Peyer's patch (tissue), 4 donors: ENCODE measurements around the gene TMA7. TPM values are rescaled to one million over a fixed set of nuclear protein-coding genes. Genes with fewer than 3 reads are reported as not detected.
"Not testable (repeated sequence)": the region's sequence is repeated elsewhere in the genome, so short reads cannot be mapped to it uniquely, and the experiment has no call there.

ENCODE experiments used
- DNase-seq, 3 donors: peaks; one replicate each; pipeline ENCODE4 v3.0.0-alpha.2; 2017 to 2019
- H3K27ac ChIP-seq, 4 donors: fragments of 200-600 bp; sonication (generic); one replicate each; pipeline ENCODE4 v1.5.1; 2016 to 2019
- H3K27me3 ChIP-seq, 2 donors: fragments of 200-600 bp; sonication (generic); one replicate each; pipeline ENCODE4 v1.5.1; 2019
- H3K36me3 ChIP-seq, 3 donors: fragments of 200-600 bp; sonication (generic); one replicate each; pipeline ENCODE4 v1.5.1; 2016 to 2019
- H3K4me1 ChIP-seq, 4 donors: fragments of 200-600 bp; sonication (generic); one replicate each; pipeline ENCODE4 v1.5.1; 2016 to 2019
- H3K4me3 ChIP-seq, 4 donors: fragments of 200-600 bp; sonication (generic); 1 replicate in 3 of 4; 2 replicates in 1 of 4; pipeline ENCODE4 v1.5.1; 2016 to 2019; ENCODE audit warnings: mild to moderate bottlenecking in 1 of 4
- H3K9me3 ChIP-seq, 4 donors: fragments of 200-600 bp; sonication (generic); one replicate each; pipeline ENCODE4 v1.5.1; 2016 to 2019; ENCODE audit warnings: mild to moderate bottlenecking in 1 of 4
- POLR2A ChIP-seq, 2 donors: fragments of 450-650 bp; IDR thresholded peaks; one replicate each; pipeline ENCODE4 v1.5.1; 2017; ENCODE audit warnings: antibody characterized with exemption in 2 of 2, mild to moderate bottlenecking in 2 of 2, moderate library complexity in 2 of 2
- total RNA-seq, 4 donors: library from RNA; depleted of rRNA; stranded (reverse); fragments of >200 nt; gene quantifications; one replicate each; pipeline ENCODE4 v1.1.0, GENCODE V29; 2016
- TF ChIP-seq, protein P1 (sequence below), 6 experiments: fragments of 450-650 bp in 4 of 6; fragments of 200-600 bp in 2 of 6; sonication (generic) in 1 of 6; IDR thresholded peaks; one replicate each; pipeline ENCODE4 v1.5.1; 2017 to 2019; ENCODE audit warnings: antibody characterized with exemption in 6 of 6, mild to moderate bottlenecking in 3 of 6, moderate library complexity in 1 of 6

The TMA7 gene
- total RNA-seq, 4 donors from 2014 or later = 142 to 246 (median 153) TPM

GRCh38 chr3:48469046-48469915 is 29.2 kb downstream of the TMA7 start:
- Histone ChIP-seq H3K4me1 (peaks cover 0 to 70% (median 43%) of the 10 kb centered on the region in 4 donors), H3K36me3 (peaks cover 0 to 23% (median 0%) of the 10 kb centered on the region in 3 donors), H3K9me3 (no peaks in the 10 kb centered on the region), H3K27me3 (no peaks in the 10 kb centered on the region), H3K4me3 (no peak overlapping the region), H3K27ac (peak overlapping the region in 1 of 4 donors; percentile 100)
- DNase-seq = peak in 1 of 3 donors; percentile 37
- TF ChIP-seq POLR2A (IDR thresholded peaks at IDR 0.05) = no peak
- TF ChIP-seq, protein P1, sequence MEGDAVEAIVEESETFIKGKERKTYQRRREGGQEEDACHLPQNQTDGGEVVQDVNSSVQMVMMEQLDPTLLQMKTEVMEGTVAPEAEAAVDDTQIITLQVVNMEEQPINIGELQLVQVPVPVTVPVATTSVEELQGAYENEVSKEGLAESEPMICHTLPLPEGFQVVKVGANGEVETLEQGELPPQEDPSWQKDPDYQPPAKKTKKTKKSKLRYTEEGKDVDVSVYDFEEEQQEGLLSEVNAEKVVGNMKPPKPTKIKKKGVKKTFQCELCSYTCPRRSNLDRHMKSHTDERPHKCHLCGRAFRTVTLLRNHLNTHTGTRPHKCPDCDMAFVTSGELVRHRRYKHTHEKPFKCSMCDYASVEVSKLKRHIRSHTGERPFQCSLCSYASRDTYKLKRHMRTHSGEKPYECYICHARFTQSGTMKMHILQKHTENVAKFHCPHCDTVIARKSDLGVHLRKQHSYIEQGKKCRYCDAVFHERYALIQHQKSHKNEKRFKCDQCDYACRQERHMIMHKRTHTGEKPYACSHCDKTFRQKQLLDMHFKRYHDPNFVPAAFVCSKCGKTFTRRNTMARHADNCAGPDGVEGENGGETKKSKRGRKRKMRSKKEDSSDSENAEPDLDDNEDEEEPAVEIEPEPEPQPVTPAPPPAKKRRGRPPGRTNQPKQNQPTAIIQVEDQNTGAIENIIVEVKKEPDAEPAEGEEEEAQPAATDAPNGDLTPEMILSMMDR (IDR thresholded peaks at IDR 0.05) = no peak

- H3K4me1 ChIP-seq = peaks cover 0 to 64% (median 43%) of the 10 kb centered on the region in 4 donors
- DNase-seq = no peak
Observed at GRCh38 chr3:48470286-48470685, 30.2 kb downstream of the TMA7 start.

DNA sequence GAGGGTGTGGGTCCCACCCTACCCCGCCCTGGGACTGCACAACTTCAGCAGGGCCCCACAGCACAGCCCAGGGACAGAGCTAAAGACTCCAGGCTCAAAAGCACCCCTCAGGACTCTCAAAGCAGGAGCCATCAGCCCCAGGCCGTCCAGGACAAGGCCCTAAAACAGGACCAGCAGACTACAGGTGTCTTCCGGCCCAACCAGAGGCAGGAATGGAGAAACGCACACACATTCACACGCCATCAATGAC is 32.5 kb downstream of the TMA7 start:
- TF ChIP-seq POLR2A (IDR thresholded peaks at IDR 0.05) = no peak
- TF ChIP-seq, protein P1 (IDR thresholded peaks at IDR 0.05) = no peak
- Histone ChIP-seq H3K27me3 (no peaks in the 10 kb centered on the region), H3K4me1 (peaks cover 0 to 48% (median 31%) of the 10 kb centered on the region in 4 donors), H3K9me3 (no peaks in the 10 kb centered on the region), H3K36me3 (peaks cover 0 to 17% (median 0%) of the 10 kb centered on the region in 3 donors), H3K4me3 (peak overlapping the region; percentile 57 to 71 (median 60)), H3K27ac (peak overlapping the region; percentile 90 to 96 (median 95))
- no peak for DNase-seq

More at GRCh38 chr3:48470286-48470685, 30.2 kb downstream of the TMA7 start:
- Histone ChIP-seq H3K27ac (peak overlapping the region in 2 of 4 donors; percentile 12 to 28), H3K9me3 (no peaks in the 10 kb centered on the region), H3K36me3 (peaks cover 0 to 23% (median 0%) of the 10 kb centered on the region in 3 donors), H3K4me3 (no peak overlapping the region), H3K27me3 (no peaks in the 10 kb centered on the region)
- TF ChIP-seq POLR2A (IDR thresholded peaks at IDR 0.05) = no peak
- TF ChIP-seq, protein P1 (IDR thresholded peaks at IDR 0.05) = no peak

GRCh38 chr3:48472923-48473616 is 33.0 kb downstream of the TMA7 start:
- no peaks in the 10 kb centered on the region for H3K27me3 ChIP-seq
- peak overlapping the region; percentile 57 to 71 (median 60) for H3K4me3 ChIP-seq
- peaks cover 0 to 43% (median 28%) of the 10 kb centered on the region in 4 donors for H3K4me1 ChIP-seq
- peak; percentile 94 to 99 (median 98) for DNase-seq
- TF ChIP-seq, protein P1 (IDR thresholded peaks at IDR 0.05) = peak in 5 of 6 experiments; percentile 25 to 46 (median 43)
- TF ChIP-seq POLR2A (IDR thresholded peaks at IDR 0.05) = peak; percentile 27 to 71
- H3K27ac ChIP-seq = peak overlapping the region; percentile 90 to 96 (median 95)
- peaks cover 0 to 12% (median 0%) of the 10 kb centered on the region in 3 donors for H3K36me3 ChIP-seq
- no peaks in the 10 kb centered on the region for H3K9me3 ChIP-seq

DNA sequence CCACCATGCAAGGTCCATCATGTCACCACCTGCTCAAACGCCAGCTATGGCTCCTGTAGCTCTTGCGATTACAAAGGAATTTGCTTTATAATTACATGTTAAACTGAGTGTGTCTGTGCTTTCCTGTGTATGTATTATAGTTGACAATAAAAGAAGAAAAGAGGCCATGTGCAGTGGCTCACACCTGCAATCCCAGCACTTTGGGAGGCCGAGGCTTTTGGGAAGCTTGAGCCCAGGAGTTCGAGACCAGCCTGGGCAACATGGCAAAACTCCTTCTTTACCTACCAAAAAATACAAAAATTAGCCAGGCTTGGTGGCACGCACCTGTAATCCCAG is 33.5 kb downstream of the TMA7 start:
- no peak overlapping the region for H3K4me3 ChIP-seq
- TF ChIP-seq POLR2A (IDR thresholded peaks at IDR 0.05) = no peak
- TF ChIP-seq, protein P1 (IDR thresholded peaks at IDR 0.05) = peak in 1 of 6 experiments; percentile 1
- no peaks in the 10 kb centered on the region for H3K27me3 ChIP-seq
- peaks cover 0 to 38% (median 25%) of the 10 kb centered on the region in 4 donors for H3K4me1 ChIP-seq
- no peak for DNase-seq
- peak overlapping the region; percentile 90 to 96 (median 95) for H3K27ac ChIP-seq
- H3K9me3 ChIP-seq = no peaks in the 10 kb centered on the region
- peaks cover 0 to 7% (median 0%) of the 10 kb centered on the region in 3 donors for H3K36me3 ChIP-seq

GRCh38 chr3:48474031-48474430 is 34.0 kb downstream of the TMA7 start:
- Histone ChIP-seq H3K27ac (peak overlapping the region in 2 of 4 donors; percentile 96), H3K4me1 (peaks cover 0 to 34% (median 25%) of the 10 kb centered on the region in 4 donors)
- not testable (repeated sequence) for H3K9me3 ChIP-seq, DNase-seq, H3K4me3 ChIP-seq, H3K27me3 ChIP-seq, H3K36me3 ChIP-seq
